HepG2 (cell line): ENCODE measurements around the gene FHIT. TPM values are rescaled to one million over a fixed set of nuclear protein-coding genes. Genes with fewer than 3 reads are reported as not detected.

Experiments used
- ATAC-seq: fragments of 200-7000 bp; cut with Tn5 transposase; 3 replicates; pipeline ENCODE4 v1.9.1; 2020; ENCODE audit warnings: mild to moderate bottlenecking, moderate library complexity
- BruUV-seq: library from RNA; stranded (reverse); fragments of 400-500 nt; replicated peaks from 2 replicates; lab custom pipeline; 2021; lab: Mats Ljungman, UMichigan
- CTCF ChIA-PET: fragments of 300-600 bp; formaldehyde crosslinking; extraction: SDS; loops from one replicate; lab custom pipeline; 2021; ENCODE audit warnings: low total read pairs, inconsistent platforms, low intra/inter-chr PET ratio; lab: Yijun Ruan, JAX
- POLR2A ChIA-PET: fragments of 350-600 bp; sonication (Branson Sonifier 250); formaldehyde crosslinking; loops from one replicate; lab custom pipeline; 2020; ENCODE audit warnings: antibody characterized with exemption, inconsistent platforms; lab: Yijun Ruan, JAX
- DNase-seq: peaks from one replicate; pipeline ENCODE4 v3.0.0-alpha.2; 2015; ENCODE audit warnings: low spot score
- FAIRE-seq: peaks from 3 replicates; lab custom pipeline; 2011; peaks lifted over from hg19 to GRCh38; lab: Jason Lieb, UNC
- H2AFZ ChIP-seq: one replicate; pipeline ENCODE4 v1.6.1; 2011; ENCODE audit warnings: low read length, inconsistent platforms
- H3K27ac ChIP-seq: fragments of 300-600 bp; 3 replicates; pipeline ENCODE4 v1.8.0; 2011; ENCODE audit warnings: mixed run types, mild to moderate bottlenecking, mixed read lengths, low read length, inconsistent platforms; ENCODE audit not compliant: insufficient read depth; ENCODE audit errors: extremely low read length
- H3K27me3 ChIP-seq, 2 experiments: fragments of 200-600 bp in 1 of 2; 2 replicates in 1 of 2; 3 replicates in 1 of 2; pipeline versions ENCODE4 v1.6.0 to v1.8.0; 2011; ENCODE audit warnings: low read length in 2 of 2, mild to moderate bottlenecking in 2 of 2, moderate library complexity in 2 of 2, inconsistent platforms in 1 of 2; ENCODE audit not compliant: insufficient read depth in 2 of 2, control insufficient read depth in 1 of 2
- H3K36me3 ChIP-seq, 2 experiments: fragments of 200-600 bp in 1 of 2; replicated peaks in 1 of 2; 2 replicates in 1 of 2; 3 replicates in 1 of 2; pipeline versions ENCODE4 v1.5.1 to v1.8.0; 2011; ENCODE audit warnings: low read length in 2 of 2, inconsistent platforms in 1 of 2; ENCODE audit not compliant: insufficient read depth in 2 of 2, control insufficient read depth in 1 of 2
- H3K4me1 ChIP-seq: 2 replicates; pipeline ENCODE4 v1.5.1; 2012; ENCODE audit warnings: low read length, inconsistent platforms; ENCODE audit not compliant: insufficient read depth
- H3K4me2 ChIP-seq: 2 replicates; pipeline ENCODE4 v1.6.0; 2011; ENCODE audit warnings: low read depth, low read length, inconsistent platforms
- H3K4me3 ChIP-seq, 3 experiments: fragments of 200-600 bp in 1 of 3; sonication (generic), shearing (Covaris generic) in 1 of 3; replicated peaks in 1 of 3; 2 replicates each; pipeline ENCODE4 v1.5.1; 2011 to 2016; ENCODE audit warnings: low read length in 3 of 3, inconsistent platforms in 2 of 3, low read depth in 2 of 3, mild to moderate bottlenecking in 2 of 3, control low read depth in 1 of 3, mixed read lengths in 1 of 3; ENCODE audit not compliant: insufficient read depth in 1 of 3
- H3K79me2 ChIP-seq: one replicate; pipeline ENCODE4 v1.6.1; 2011; ENCODE audit warnings: low read length, inconsistent platforms; ENCODE audit not compliant: insufficient read depth
- H3K9ac ChIP-seq: 2 replicates; pipeline ENCODE4 v1.6.0; 2011; ENCODE audit warnings: mild to moderate bottlenecking, low read depth, low read length, inconsistent platforms; ENCODE audit not compliant: insufficient read depth
- H3K9me3 ChIP-seq: 2 replicates; pipeline ENCODE4 v1.5.1; 2012; ENCODE audit warnings: mild to moderate bottlenecking, low read length
- H4K20me1 ChIP-seq: 2 replicates; pipeline ENCODE4 v1.6.0; 2011; ENCODE audit warnings: inconsistent platforms, mild to moderate bottlenecking, low read length, moderate library complexity; ENCODE audit not compliant: insufficient read depth
- ATF7 ChIP-seq, 2 experiments: fragments of 450-650 bp in 1 of 2; sonication (generic) in 1 of 2; formaldehyde crosslinking in 1 of 2; IDR thresholded peaks; 2 replicates each; pipeline versions ENCODE4 v1.4.0 to v1.6.1; 2016 to 2020; ENCODE audit warnings: antibody characterized with exemption in 1 of 2, mild to moderate bottlenecking in 1 of 2, missing genetic modification reagents in 1 of 2
- BRD4 ChIP-seq: sonication (generic); formaldehyde crosslinking; IDR thresholded peaks from 2 replicates; pipeline ENCODE4 v1.4.0; 2020; ENCODE audit warnings: missing genetic modification reagents
- CAMTA2 ChIP-seq: sonication (generic); formaldehyde crosslinking; IDR thresholded peaks from 2 replicates; pipeline ENCODE4 v1.4.0; 2020; ENCODE audit warnings: mild to moderate bottlenecking, missing genetic modification reagents, borderline replicate concordance
- CHCHD3 ChIP-seq: sonication (generic); formaldehyde crosslinking; IDR thresholded peaks from 2 replicates; pipeline ENCODE4 v1.8.0; 2022; ENCODE audit warnings: mild to moderate bottlenecking, missing genetic modification reagents, moderate library complexity
- GTF2F1 ChIP-seq: fragments of 150-350 bp; IDR thresholded peaks from 2 replicates; pipeline ENCODE4 v1.6.1; 2014; ENCODE audit warnings: low read length
- KDM5A ChIP-seq: fragments of 200-600 bp; sonication (generic); IDR thresholded peaks from 2 replicates; pipeline ENCODE4 v1.7.0; 2018; ENCODE audit warnings: antibody characterized with exemption, mild to moderate bottlenecking, low read length, borderline replicate concordance
- MTF1 ChIP-seq: sonication (generic); formaldehyde crosslinking; IDR thresholded peaks from 2 replicates; pipeline ENCODE4 v1.5.0; 2020; ENCODE audit warnings: missing genetic modification reagents
- PPARG ChIP-seq: conservative IDR thresholded peaks from 2 replicates; pipeline ENCODE4 v1.6.1; 2016; ENCODE audit warnings: missing biosample characterization, missing genetic modification reagents
- ZC3H13 ChIP-seq: sonication (generic); formaldehyde crosslinking; IDR thresholded peaks from 2 replicates; pipeline ENCODE4 v1.8.1; 2023; ENCODE audit warnings: mild to moderate bottlenecking, missing genetic modification reagents, moderate library complexity
- ZNF232 ChIP-seq: sonication (generic); formaldehyde crosslinking; IDR thresholded peaks from 2 replicates; pipeline ENCODE4 v1.4.0; 2020; ENCODE audit warnings: missing genetic modification reagents, borderline replicate concordance
- ZNF33B ChIP-seq: sonication (generic); formaldehyde crosslinking; IDR thresholded peaks from 2 replicates; pipeline ENCODE4 v1.5.1; 2020; ENCODE audit warnings: mild to moderate bottlenecking, missing genetic modification reagents
- ZNF367 ChIP-seq: sonication (generic); formaldehyde crosslinking; IDR thresholded peaks from 2 replicates; pipeline ENCODE4 v1.4.0; 2020; ENCODE audit warnings: missing genetic modification reagents, borderline replicate concordance
- ZNF382 ChIP-seq: sonication (generic); formaldehyde crosslinking; IDR thresholded peaks from 2 replicates; pipeline ENCODE4 v1.5.0; 2020; ENCODE audit warnings: missing genetic modification reagents, mild to moderate bottlenecking, borderline replicate concordance
- ZNF510 ChIP-seq: sonication (generic); formaldehyde crosslinking; IDR thresholded peaks from 2 replicates; pipeline ENCODE4 v1.4.0; 2020; ENCODE audit warnings: low read depth, mild to moderate bottlenecking, missing genetic modification reagents
- ZNF619 ChIP-seq: sonication (generic); formaldehyde crosslinking; IDR thresholded peaks from 2 replicates; pipeline ENCODE4 v1.4.0; 2020; ENCODE audit warnings: mild to moderate bottlenecking, missing genetic modification reagents
- WGBS: methylation state at CpG from one replicate; pipeline ENCODE4 v1.1.6; 2017; ENCODE audit warnings: low lambda C conversion rate; 5-methylcytosine and 5-hydroxymethylcytosine counted together
- in situ Hi-C: cut with HindIII; loops from 2 replicates; pipeline ENCODE4 v1.10.0; 2017; ENCODE audit warnings: low pct_unique_long_range_greater_than_20kb; ENCODE audit not compliant: extremely low pct_ligation_motif_present
- intact Hi-C: fragments of 100-400 bp; cut with micrococcal nuclease; formaldehyde crosslinking; loops from one replicate; pipeline ENCODE4 v1.10.0; 2022; ENCODE audit not compliant: unreplicated experiment
- polyA plus RNA-seq, 8 experiments: library from polyadenylated mRNA; depleted of rRNA in 3 of 8; stranded (reverse) in 7 of 8; unstranded in 1 of 8; fragments of >200 nt; fragmentation: Illumina TruSeq in 4 of 8; extraction: Trizol in 4 of 8; gene quantifications; 2 replicates each; pipeline versions ENCODE4 v1.2.1 to v1.2.3, GENCODE V29; 2011 to 2016; ENCODE audit warnings: low read depth in 4 of 8, missing spikeins in 1 of 8, mixed read lengths in 1 of 8; ENCODE audit not compliant: insufficient read depth in 1 of 8
- total RNA-seq, 5 experiments: library from RNA; depleted of rRNA; stranded (reverse); fragments of >200 nt; fragmentation: Illumina TruSeq; extraction: Trizol; gene quantifications; 2 replicates each; pipeline ENCODE4 v1.2.3, GENCODE V29; 2016; ENCODE audit warnings: low read depth in 1 of 5
- TF ChIP-seq, protein P1 (sequence below): sonication (generic); formaldehyde crosslinking; IDR thresholded peaks from 2 replicates; pipeline ENCODE4 v1.5.0; 2020; ENCODE audit warnings: mild to moderate bottlenecking, missing genetic modification reagents
- TF ChIP-seq, protein P2 (sequence below): sonication (generic); formaldehyde crosslinking; IDR thresholded peaks from 2 replicates; pipeline ENCODE4 v1.5.1; 2020; ENCODE audit warnings: mild to moderate bottlenecking, missing genetic modification reagents
- TF ChIP-seq, protein P3 (sequence below): IDR thresholded peaks from 2 replicates; pipeline ENCODE4 v1.6.1; 2016; ENCODE audit warnings: low read depth, borderline replicate concordance

FHIT gene
- total and polyA plus RNA-seq, 2 of the 13 experiments (the other 11 are each of a cell fraction or from before 2014, with no cell fraction given) = 4.0 to 4.6 TPM

DNA sequence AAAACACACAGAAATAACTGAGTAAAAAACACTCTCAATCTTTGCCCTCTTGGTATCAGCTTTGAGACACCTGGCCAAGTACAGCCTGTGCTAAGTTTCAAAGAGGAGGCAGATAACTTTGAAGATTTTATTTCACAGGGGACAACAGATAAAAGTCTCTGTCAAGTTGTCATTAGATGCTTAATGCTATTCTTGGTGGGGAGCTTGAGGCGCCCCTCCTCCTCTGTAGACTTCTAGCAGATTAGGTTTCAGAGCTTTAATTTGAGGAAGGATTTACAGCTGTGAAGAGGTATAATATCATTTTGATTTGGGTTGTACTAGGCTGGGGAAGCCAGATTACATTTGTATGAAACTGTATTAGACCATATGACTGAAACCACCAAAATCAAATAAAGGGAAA, 620.3 kb downstream of the FHIT start:
- in situ Hi-C loops = no loop called here
- Histone ChIP-seq H2AFZ (no peak overlapping the region), H3K4me1 (no peaks in the 10 kb centered on the region), H3K9me3 (no peaks in the 10 kb centered on the region; the same call in 1 of the 2 replicates), H3K27me3 (no peaks in the 10 kb centered on the region), H4K20me1 (no peaks in the 10 kb centered on the region), H3K27ac (no peak overlapping the region), H3K4me2 (no peak overlapping the region), H3K36me3 (no peaks in the 10 kb centered on the region), H3K4me3 (no peak overlapping the region), H3K9ac (no peak overlapping the region), H3K79me2 (no peaks in the 10 kb centered on the region)
- POLR2A ChIA-PET = no interaction called here
- FAIRE-seq (no peak), DNase-seq (no peak), ATAC-seq (no peak)
- BruUV-seq = no TSS peak
- TF ChIP-seq PPARG (CRISPR knock-in tag) (no peak), ATF7 (IDR thresholded peaks at IDR 0.05) (no peak), ATF7 (CRISPR knock-in tag; IDR thresholded peaks at IDR 0.05) (no peak), ZNF510 (CRISPR knock-in tag) (no peak), BRD4 (CRISPR knock-in tag) (no peak), KDM5A (no peak), ZC3H13 (CRISPR knock-in tag) (no peak), GTF2F1 (no peak), MTF1 (CRISPR knock-in tag) (no peak), ZNF619 (CRISPR knock-in tag) (no peak), CHCHD3 (no peak), ZNF33B (CRISPR knock-in tag) (no peak), ZNF232 (CRISPR knock-in tag) (no peak), CAMTA2 (CRISPR knock-in tag) (no peak), ZNF382 (CRISPR knock-in tag) (no peak), ZNF367 (CRISPR knock-in tag) (no peak)
- TF ChIP-seq, protein P1, sequence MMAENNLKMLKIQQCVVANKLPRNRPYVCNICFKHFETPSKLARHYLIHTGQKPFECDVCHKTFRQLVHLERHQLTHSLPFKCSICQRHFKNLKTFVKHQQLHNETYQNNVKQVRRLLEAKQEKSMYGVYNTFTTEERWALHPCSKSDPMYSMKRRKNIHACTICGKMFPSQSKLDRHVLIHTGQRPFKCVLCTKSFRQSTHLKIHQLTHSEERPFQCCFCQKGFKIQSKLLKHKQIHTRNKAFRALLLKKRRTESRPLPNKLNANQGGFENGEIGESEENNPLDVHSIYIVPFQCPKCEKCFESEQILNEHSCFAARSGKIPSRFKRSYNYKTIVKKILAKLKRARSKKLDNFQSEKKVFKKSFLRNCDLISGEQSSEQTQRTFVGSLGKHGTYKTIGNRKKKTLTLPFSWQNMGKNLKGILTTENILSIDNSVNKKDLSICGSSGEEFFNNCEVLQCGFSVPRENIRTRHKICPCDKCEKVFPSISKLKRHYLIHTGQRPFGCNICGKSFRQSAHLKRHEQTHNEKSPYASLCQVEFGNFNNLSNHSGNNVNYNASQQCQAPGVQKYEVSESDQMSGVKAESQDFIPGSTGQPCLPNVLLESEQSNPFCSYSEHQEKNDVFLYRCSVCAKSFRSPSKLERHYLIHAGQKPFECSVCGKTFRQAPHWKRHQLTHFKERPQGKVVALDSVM (CRISPR knock-in tag) = no peak
- TF ChIP-seq, protein P2, sequence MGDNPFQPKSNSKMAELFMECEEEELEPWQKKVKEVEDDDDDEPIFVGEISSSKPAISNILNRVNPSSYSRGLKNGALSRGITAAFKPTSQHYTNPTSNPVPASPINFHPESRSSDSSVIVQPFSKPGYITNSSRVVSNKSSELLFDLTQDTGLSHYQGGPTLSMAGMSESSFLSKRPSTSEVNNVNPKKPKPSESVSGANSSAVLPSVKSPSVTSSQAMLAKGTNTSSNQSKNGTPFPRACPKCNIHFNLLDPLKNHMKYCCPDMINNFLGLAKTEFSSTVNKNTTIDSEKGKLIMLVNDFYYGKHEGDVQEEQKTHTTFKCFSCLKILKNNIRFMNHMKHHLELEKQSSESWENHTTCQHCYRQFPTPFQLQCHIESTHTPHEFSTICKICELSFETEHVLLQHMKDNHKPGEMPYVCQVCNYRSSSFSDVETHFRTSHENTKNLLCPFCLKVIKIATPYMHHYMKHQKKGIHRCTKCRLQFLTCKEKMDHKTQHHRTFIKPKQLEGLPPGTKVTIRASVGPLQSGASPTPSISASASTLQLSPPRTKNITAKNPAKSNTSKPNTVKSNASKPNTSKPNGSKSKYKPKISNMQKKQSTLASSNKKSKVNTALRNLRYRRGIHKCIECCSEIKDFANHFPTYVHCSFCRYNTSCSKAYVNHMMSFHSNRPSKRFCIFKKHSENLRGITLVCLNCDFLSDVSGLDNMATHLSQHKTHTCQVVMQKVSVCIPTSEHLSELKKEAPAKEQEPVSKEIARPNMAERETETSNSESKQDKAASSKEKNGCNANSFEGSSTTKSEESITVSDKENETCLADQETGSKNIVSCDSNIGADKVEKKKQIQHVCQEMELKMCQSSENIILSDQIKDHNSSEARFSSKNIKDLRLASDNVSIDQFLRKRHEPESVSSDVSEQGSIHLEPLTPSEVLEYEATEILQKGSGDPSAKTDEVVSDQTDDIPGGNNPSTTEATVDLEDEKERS (CRISPR knock-in tag) = no peak
- TF ChIP-seq, protein P3, sequence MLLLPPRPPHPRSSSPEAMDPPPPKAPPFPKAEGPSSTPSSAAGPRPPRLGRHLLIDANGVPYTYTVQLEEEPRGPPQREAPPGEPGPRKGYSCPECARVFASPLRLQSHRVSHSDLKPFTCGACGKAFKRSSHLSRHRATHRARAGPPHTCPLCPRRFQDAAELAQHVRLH = no peak
- 45% methylated on average over 1 of the region's 1 CpG for WGBS
- CTCF ChIA-PET = no interaction called here
- intact Hi-C loops = no loop called here
